HG03139 (cell line): Measurements from ENCODE around the gene DUSP8.
A peak's percentile ranks its signal among the peaks of the same experiment; 100 is the strongest.
"Not testable (repeated sequence)": the region's sequence is repeated elsewhere in the genome, so short reads cannot be mapped to it uniquely, and the experiment has no call there.

Experiments
- ATAC-seq: cut with Tn5 transposase; IDR thresholded peaks from one replicate; pipeline ENCODE4 v1.9.1; 2021; ENCODE audit not compliant: unreplicated experiment

DUSP8 gene, protein sequence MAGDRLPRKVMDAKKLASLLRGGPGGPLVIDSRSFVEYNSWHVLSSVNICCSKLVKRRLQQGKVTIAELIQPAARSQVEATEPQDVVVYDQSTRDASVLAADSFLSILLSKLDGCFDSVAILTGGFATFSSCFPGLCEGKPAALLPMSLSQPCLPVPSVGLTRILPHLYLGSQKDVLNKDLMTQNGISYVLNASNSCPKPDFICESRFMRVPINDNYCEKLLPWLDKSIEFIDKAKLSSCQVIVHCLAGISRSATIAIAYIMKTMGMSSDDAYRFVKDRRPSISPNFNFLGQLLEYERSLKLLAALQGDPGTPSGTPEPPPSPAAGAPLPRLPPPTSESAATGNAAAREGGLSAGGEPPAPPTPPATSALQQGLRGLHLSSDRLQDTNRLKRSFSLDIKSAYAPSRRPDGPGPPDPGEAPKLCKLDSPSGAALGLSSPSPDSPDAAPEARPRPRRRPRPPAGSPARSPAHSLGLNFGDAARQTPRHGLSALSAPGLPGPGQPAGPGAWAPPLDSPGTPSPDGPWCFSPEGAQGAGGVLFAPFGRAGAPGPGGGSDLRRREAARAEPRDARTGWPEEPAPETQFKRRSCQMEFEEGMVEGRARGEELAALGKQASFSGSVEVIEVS

DNA sequence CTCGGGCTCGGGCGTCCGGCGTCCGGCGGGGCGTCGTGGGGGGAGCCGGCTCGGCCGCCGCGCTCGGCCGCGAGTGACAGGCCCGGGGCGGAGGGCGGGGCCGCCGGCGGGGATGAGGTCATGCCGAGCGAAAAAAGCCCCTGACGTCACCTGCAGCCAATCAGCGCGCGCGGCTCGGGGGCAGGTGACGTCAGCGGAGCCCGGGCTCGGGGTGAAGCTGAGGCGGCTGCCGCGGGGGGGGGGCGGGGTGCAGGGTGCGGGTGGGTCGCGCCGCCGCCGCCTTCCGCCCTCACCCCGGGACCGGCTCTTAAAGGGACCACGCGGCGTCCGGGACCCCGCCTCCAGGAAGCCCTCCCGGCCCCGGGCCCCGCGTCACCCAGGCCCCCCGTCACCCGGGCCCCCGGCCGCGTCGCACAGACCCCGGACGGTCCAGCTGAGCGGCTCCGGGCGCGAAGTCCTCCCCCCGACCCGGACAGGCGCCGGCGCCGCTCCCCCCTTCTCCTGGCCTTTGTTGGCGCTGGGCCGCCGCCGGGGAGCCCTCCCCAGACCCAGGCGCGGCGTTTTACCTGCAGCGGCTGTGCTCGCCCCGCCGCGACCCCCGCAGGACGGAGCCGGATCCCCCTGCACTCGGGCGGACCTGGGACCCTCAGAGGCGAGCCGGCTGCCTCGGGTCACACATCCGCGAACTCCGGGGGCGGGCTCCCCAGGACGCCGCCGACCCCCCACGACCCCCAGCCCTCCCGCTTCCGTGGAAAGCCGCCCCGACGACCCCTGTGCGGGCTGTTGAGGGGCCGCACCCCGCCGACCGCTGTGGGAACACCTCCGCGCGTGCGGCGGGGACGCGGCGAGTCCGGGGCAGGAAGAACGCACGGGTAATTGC, at the start of gene DUSP8:
TSS of gene DUSP8 (minus strand) at position 75 of the 880 bp plus-strand sequence. CDS start 6,445 bp downstream, outside the sequence.
- ATAC-seq: no peak

DNA sequence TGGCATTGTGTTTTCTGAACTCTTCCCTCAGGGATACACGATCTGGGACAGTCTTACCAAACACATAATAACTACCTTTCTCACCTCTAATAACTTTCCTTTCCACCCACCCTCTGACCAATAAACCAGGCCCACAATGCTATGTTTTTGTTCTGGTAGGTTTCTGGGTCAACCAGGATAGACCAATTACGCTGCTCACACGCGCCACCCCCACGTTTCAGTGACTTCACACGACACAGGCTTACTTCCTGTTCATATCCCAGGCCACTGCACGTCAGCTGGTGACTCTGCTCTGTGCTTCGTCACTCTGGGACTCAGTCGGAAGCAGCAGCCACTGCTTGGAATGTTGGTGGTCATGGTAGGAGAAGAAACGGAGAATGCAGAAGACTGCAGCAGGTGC, 47.4 kb upstream of the DUSP8 start:
- ATAC-seq: no peak

DNA sequence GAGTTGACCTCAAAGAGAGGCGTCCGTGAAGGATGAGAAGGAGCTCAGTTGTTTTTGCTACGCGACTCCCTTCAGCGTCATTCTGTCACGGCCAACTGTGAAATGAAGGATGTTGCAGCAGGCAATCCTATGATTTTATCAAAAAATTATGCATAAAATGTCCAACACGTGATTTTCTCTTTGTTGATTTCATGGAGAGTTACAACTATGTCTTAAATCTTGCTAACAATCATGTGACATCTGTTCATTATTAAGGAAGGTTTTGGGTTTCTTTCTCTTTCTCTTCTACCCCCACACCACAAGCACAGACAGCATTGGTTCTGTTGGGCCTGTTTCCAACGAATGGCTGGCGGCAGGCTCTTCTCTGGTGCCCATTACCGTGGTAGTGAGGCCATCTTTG, 46.2 kb upstream of the DUSP8 start:
- no peak for ATAC-seq

DNA sequence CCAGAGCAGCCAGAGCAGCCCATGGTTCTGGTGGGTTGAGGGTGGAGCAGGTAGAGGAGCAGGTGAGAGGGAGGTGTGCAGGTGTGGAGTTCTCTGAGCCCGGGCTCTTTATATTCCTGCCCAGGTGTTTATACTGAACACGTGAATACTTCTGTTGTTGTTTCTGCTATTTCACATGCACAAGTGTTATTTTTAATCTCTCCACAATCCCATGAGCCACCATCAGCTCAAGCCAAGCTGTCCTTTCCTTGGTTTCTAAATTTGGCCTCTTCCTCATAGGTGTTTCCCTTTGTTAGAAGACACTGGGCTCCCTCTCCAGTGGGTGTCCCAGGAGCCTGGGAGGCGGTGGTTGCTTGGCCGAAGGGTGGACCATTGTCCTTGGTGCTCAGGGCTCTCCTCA, 36.3 kb upstream of the DUSP8 start, which contains the start of gene KRTAP5-3:
TSS of gene KRTAP5-3 (minus strand) at position 101 of the 400 bp plus-strand sequence. CDS start at position 23, 78 bp downstream.
- no peak for ATAC-seq

DNA sequence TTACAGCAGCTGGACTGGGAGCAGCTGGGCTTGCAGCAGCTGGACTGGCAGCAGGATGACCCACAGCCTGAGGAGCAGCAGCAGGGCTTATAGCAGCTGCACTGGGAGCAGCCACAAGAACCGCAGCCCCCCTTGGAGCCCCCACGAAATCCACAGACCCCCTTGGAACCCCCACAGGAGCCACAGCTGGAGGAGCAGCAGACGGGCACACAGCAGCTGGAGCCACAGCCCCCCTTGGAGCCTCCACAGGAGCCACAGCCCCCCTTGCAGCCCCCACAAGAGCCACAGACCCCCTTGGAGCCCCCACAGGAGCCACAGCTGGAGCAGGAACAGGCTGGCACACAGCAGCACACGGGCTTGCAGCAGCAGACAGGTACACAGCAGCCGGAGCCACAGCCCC, 35.8 kb upstream of the DUSP8 start:
- not testable (repeated sequence) for ATAC-seq

DNA sequence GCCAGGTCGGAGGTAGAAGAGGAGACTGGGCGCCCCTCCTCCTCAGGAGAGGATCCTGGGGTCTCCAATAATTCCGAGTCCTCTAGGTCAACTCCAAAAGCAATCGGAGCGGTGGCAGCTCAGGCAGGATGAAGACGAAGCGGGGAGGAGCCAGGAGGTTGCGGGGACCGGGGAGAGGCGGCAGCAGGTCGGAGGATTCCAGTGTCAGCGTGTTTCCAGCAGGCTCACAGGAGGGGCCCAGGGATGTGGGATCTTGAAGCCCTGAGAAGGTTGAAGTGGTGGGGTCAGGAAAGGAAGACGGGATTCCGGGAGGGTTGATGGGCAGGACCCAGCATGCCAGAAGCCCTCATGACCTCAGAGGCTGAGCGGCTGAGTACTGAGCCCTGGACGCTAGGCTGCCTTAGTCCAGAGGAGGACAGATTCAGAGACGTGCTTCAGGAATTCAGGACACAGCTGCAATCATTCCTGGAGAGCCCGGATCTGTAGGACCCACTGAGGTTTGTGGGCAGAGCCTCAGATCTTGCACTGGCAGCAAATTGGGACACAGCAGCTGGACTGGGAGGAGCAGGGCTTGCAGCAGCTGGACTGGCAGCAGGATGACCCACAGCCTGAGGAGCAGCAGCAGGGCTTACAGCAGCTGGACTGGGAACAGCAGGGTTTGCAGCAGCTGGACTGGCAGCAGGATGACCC, 35.2 kb upstream of the DUSP8 start:
- not testable (repeated sequence) for ATAC-seq

DNA sequence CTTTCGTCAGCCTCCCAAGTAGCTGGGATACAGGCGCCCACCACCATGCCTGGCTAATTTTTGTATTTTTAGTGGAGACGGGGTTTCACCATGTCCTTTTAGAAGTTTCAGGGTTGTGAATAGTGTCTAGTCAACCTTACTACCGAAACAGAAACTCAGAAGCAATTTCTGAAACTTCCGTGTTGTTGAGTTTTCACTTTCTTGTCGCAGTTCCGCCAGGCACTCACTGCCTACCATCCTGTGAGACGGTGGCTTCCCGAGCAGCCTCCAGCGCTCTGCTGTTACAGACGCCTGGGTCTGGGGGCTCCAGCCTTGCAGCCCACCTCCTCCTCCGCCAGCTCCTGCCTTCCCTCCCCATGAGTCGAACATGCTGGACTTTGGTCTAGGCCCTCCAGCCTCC, 33.9 kb upstream of the DUSP8 start:
- peak; percentile 84 for ATAC-seq

DNA sequence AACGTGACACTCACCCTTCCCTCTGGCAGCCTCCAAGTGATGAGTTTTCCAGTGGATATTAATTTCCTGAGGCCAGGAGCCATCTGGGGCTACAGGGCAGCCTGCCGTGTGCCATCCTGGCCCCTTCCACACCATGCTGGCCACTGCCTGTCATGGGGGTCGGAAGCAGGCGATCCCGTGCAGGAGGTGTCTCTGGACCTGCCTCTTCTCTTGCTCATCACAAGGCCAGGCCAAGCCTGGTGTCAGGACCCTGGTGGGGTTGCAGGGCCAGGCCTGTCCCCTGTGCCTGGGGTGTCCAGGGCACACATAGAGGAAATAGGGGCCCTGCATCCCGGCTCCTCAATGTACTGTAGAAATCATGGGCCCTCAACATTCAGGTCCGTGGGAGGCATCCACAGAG, 32.6 kb upstream of the DUSP8 start:
- ATAC-seq: no peak

DNA sequence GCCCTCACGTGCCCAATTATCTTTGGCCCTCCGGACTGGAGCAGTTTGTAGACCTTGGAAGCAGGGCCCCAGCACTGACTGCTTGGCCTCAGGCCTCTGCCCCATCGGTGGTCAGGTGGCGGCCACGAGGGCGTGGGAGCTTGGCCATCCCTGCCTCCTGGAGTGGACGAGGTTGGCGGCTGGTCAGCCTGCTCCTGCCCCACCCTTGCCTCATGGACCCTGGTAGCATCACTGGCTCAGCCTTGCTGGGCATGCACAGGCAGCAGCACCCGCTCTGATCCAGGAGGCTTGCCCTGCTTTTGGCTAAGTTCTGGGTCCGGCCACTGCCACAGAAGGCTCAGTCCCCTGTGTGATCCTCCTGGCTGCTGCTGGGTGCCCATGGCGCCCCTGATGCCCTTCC, 32.1 kb upstream of the DUSP8 start:
- no peak for ATAC-seq

DNA sequence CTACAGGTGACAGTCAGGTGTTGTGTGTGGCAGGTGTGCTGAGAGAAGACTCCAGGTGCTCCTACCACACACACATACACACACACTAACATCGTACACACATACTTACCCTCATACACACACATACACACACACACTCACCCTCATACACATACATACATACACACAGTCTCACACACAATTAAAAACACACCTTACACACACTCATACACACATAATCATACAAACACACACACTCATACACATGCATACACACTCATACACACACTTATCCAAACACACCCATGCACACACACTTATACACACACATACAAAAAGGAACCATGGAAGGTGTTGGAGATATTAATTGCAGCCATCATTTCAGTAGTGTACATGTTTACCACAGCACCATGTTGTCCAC, 31.6 kb upstream of the DUSP8 start:
- no peak for ATAC-seq

DNA sequence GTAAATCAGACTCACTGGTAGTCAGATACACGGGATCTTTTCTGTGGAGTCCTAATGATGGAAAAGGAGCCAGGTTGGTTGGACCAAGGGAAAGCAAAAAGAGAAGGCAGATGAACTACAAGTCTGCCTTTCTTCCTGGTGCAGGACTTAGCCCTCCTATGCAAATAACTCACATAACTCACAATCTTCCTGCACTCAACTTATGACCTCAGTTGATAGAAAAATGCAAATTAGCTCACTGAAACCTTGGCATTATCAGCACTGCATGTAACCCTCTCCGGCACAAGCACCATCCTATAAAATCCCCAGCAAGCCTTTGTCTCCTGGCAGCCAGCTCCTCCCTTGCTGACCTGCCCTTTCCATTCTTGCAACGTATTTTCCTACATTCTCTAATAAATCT, 29.6 kb upstream of the DUSP8 start:
- ATAC-seq: not testable (repeated sequence)

DNA sequence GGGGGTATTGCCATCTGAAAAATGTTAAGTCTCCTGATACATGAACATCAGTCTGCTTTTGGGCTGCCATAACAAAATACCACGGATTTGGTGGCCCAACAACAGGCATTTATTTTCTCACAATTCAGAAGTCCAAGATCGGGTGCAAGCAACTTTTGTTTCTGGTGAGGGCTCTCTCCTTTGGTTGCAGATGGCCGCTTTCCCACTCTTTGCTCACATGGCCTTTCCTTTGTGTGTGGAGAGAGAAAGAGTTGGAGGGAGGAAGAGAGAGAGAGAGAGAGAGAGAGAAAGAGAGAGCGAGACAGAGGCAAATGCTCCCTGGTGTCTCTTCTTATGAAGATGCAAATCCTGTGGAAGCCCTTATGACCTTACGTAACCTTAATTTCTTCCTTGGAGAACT, 28.6 kb upstream of the DUSP8 start:
- ATAC-seq: no peak

DNA sequence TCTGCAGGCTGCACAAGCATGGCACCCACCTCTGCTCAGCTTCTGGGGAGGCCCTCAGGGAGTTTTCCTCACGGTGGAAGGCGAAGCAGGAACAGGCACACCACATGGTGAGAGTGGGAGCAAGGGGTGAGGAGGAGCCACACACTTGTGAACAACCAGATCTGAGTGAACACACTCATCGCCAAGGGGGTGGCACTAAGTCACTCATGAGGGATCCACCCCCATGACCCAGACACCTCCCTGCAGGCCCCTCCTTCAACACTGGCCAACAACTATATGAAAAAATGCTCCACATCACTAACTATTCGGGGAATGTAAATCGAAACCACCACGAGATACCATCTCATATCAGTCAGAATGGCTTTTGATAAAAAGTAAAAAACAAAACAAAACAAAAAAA, 26.7 kb upstream of the DUSP8 start:
- ATAC-seq: no peak

DNA sequence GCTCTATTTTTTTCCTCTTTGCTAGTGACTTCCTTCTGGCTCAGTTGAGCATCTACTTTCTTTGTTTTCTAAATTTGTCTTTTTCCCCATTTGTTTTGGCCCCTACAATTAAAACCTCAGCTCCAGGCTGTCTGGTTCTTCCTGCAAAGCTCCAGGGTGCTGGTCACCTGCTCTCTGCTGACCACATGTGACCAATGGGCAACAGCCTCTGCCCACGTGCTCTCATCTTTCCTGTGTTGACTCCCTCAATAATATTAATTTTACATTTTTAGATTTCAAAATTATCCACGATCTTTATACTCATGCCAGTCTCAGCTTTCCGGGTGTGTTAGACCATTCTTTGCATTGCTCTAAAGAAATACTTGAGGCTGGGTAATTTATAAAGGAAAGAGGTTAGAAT, 26.3 kb upstream of the DUSP8 start:
- not testable (repeated sequence) for ATAC-seq

DNA sequence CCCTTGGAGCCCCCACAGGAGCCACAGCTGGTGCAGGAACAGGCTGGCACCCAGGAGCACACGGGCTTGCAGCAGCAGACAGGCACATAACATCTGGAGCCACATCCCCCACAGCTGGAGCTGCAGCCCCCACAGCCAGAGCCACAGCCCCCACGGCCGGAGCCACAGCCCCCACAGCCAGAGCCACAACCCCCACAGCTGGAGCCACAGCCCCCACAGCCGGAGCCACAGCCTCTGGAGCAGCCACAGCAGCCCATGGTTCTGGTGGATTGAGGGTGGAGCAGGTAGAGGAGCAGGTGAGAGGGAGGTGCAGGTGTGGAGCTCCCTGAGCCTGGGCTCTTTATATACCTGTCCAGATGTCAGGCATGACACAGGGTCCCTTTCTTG, 25.9 kb upstream of the DUSP8 start, which contains the start of gene KRTAP5-2:
TSS of gene KRTAP5-2 (minus strand) at position 301 of the 387 bp plus-strand sequence. CDS start at position 257, 44 bp downstream.
- no peak for ATAC-seq

DNA sequence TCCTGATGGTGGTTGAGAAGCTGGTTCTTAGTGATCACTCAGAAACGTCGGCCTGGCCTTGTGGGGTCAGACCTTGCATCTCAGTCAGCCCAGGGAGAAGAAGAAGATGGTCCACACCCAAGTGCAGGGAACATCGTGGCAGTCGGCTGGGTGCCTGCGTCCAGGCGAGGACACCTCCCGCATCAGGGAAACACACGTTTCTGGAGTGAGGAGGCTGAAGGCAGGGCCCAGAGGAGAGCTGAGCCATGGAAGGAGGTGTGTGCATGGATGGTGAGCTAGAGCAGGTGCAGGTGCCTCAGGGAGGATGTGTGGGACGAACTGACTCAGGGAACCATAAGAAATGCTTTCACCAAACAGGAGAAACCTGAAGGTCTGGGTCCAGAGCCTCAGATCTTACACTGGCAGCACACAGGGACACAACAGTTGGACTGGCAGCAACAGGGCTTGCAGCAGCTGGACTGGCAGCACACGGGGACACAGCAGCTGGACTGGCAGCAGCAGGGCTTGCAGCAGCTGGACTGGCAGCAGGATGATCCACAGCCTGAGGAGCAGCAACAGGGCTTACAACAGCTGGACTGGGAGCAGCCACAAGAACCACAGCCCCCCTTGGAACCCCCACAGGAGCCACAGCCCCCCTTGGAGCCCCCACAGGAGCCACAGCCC, 25.4 kb upstream of the DUSP8 start:
- no peak for ATAC-seq

DNA sequence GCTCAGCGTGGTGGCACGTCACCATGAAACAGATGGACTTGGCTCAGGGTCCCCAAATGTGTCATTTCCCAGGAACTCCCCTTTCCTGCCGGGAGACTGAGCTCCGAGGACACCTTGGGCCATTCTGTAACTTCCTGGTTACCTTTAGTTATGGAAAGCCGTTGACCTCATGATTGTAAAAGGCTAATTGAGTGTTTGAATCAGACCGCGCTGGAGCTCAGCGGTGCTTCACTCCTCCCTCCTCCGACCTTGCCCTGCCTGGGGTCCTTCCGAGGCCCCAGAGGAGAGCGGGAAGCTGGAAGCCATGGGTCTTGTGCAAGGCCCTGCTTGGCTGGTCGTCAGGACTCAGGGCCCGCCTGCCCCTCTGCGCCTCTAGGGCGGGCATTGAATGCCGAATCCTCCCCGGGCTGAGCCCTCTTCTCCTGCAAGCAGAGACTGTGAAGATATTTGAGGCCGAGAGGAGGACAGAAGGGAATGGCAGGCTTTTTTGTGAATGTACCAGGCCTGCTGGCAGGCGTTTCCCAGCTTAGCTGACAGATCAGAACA, 24.6 kb upstream of the DUSP8 start:
- not testable (repeated sequence) for ATAC-seq

DNA sequence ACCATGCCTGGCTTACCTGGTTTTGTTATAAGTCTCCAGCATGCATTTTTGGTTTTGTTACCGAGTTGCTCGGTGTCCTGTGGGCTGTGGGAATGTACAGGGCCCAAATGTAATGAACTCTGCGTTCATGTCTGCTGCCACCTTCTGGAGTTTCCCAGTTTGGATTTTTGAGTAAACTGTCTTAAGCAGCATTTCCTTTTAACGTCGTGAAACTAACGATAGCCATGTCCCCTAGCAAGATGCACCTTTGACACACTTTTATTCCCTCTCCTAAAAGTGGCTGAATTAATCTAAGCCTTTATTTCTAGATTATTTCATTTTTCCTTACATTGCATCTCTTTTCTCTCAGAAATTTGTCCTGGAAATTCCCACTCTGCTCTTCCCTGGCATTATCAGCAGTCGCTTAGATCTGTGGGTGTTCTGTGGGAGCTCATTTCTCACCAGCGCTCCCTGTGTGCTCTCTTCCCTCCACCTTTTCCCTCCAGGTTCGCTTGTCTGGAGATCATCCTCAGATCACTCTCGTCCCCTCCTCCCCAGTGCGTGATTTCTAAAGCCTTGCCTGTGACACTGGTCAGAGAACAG, 24.0 kb upstream of the DUSP8 start:
- not testable (repeated sequence) for ATAC-seq

DNA sequence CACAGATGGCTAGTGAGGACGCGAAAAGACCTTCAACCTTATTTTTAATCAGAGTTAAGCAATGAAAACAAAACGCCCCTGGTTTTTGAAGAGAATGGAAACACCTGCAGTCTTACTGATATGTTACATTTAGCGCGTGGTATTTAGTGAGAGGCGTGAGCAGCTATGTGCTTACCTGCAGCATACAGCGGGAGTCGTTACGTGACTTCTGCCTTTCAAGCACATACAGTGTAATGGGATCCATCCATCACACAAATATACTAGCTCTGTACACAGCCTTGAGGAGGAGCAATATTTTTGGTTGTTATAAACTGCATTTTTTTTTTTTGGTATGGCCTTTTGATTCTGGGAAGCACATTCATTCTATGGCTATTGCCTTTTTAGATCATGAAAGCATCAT, 20.6 kb upstream of the DUSP8 start:
- no peak for ATAC-seq

DNA sequence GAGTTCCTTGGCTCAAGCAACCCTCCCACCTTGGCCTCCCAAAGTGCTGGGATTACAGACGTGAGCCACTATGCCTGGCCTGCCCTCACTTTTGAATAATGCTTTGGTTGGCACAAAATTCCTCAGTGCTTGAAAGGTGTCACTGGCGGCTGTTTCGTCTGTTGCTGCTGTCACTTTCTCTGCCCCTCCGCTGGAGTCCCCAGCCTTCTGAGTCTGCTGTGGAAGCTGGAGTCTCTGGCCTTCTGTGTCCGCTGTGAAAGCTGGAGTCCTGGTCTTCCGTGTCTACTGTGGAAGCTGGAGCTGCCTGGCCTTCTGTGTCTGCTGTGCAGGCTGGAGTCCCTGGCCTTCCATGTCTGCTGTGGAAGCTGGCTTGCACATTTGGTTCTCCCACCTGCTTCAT, 17.9 kb upstream of the DUSP8 start:
- ATAC-seq: no peak
